Inferior parietal cortex (tissue), 1 donor: Measurements from ENCODE around the gene CMIP.

Experiments used
- DNase-seq: peaks from one replicate; pipeline ENCODE4 v3.0.0-alpha.2; 2016; ENCODE audit errors: extremely low spot score

The CMIP gene

DNA sequence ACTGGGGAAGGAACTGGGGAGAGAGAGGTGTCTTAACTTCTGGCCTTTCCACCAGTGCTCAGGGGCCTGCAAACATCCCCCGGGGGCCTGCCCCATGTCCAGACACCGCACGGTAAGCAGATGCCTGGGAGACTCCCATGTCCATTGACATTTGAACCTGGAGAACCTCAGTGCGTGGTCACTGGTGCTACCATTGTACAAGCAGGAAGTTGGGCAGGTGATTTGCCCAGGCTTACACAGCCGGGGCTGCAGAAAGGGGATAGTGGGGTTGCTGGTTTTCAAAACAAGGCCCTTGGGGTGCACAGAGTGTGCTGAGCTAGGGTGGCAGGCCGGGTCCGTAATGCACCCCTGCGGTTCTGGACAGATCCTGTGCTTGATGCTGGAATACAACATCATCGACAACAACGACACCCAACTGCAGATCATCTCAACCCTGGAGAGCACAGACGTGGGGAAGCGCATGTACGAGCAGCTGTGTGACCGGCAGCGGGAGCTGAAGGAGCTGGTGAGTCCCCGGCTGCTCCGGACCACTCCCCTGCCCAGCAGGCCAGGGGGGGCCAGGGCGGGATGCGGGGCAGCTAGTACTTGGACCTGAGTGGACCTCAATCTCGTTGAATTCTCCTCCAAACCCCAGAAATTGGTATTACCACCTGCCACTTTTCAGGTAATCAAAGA is 256.8 kb downstream of the CMIP start:
- DNase-seq: no peak

DNA sequence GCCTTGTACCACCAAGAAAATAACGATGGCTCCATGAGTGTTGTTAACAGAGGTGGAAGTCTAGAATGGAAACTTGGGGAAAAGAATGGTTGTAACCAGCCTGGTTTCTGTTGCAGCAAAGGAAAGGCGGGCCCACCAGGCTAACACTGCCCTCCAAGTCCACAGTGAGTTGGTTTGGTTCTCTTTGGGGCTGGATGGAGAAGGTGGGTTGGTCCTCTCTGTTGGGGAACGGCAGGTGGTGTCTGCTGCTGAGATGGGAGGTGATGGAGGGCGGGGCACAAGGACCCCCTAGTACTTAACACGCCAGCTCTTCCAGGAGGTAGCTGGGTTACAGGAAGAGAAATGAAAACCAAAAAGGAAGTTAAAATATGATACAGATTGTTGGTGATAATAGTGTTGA is 257.9 kb downstream of the CMIP start:
- no peak for DNase-seq

DNA sequence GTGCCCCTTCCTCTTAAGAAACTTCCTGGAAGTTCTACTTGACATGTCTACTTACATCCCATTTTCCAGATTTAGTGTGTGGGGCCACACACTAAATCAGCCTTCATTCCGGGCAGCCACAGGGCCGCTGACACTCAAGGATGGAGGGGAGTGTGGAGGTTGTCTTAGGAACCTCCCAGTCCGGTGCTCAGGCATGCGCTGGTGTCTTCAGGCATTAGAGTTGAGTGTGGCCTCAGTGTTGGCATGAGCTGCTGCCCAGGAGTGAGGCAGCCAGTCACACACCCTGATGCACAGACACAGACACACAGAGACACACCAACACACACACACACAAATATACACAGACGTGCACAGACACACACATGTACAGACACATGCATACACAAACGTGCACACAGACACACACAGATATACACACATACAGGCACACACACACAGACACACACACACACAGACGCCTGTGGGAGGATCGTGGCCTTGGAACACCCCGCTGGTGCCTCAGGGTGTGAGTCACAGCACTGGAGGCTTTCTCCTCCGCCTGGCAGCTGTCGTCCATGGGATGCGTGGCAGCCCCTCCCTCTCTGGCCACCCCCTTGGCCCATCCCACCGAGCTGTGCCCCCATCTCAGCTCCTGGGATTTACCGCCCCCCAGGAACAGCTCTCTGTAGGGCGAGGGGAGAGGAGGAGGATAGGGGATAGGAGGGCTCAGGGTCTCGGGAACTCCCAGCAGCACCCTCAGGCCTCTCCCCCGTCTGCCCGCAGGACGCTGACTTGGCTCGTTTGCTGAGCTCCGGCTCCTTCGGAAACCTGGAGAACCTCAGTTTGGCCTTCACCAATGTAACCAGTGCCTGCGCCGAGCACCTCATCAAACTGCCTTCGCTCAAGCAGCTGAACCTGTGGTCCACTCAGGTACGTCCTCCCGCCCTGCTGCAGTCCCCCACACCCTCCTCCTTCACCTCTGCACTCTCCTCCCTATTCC is 258.9 kb downstream of the CMIP start:
- no peak for DNase-seq

DNA sequence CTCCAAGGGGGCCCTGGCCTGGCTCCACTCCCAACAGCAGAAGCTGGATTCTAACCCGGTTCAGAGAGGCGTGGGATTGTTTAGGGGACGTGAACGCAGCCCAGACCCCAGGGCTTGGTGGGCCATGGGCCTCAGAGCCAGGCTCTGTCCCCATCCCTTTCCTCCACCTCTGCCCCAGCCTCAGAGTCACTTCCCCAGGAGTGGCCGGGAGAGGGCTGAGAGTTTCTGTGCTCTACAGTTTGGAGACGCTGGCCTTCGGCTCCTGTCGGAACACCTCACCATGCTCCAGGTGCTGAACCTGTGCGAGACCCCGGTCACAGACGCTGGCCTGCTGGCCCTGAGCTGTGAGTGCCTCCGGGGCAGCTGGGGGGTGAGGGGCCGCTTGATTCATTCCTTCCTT is 260.7 kb downstream of the CMIP start:
- DNase-seq: no peak

DNA sequence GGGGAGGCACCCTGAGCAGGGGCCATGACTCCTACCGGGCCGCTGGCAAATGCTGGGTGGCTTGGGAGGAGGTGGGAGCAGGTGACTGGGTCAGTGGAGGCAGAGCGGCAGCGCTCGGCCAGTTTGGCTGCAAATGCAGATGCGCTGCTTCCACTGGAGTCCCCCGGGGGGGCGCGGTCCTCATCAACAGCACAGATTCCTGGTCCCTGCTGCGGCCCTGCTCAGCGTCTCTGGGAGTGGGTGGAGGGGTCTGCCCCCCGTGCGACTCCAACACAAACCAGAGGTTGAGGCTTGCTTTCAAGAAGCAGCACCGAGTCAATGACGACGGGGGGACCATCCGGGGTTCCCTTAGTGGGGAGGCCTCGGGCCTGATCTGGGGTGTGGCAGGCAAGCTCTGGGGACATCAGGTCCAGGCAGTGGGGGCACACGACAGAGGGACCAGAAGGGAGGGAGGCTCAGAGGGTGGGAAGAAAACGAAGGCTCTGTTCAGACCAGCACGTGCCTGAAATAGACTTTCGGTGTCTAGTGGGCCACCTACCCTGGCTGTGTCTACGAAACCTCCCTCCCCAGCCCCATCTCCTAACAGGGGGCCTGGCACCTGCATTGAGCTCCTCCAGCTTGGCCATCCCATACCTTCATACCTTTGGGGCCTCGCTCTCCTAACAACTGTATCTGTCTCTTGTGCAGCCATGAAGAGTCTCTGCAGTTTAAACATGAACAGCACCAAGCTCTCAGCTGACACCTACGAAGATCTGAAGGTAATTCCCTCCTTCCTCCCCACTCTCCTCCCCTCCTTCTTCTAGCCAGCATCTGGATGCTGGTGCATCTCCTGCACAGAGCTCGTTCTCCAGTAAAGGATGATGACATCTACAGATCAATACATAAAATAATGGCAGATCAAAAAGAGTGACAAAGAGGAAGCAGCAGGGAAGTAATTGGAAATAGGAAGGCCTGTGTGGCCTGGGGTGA is 262.0 kb downstream of the CMIP start:
- DNase-seq: no peak

DNA sequence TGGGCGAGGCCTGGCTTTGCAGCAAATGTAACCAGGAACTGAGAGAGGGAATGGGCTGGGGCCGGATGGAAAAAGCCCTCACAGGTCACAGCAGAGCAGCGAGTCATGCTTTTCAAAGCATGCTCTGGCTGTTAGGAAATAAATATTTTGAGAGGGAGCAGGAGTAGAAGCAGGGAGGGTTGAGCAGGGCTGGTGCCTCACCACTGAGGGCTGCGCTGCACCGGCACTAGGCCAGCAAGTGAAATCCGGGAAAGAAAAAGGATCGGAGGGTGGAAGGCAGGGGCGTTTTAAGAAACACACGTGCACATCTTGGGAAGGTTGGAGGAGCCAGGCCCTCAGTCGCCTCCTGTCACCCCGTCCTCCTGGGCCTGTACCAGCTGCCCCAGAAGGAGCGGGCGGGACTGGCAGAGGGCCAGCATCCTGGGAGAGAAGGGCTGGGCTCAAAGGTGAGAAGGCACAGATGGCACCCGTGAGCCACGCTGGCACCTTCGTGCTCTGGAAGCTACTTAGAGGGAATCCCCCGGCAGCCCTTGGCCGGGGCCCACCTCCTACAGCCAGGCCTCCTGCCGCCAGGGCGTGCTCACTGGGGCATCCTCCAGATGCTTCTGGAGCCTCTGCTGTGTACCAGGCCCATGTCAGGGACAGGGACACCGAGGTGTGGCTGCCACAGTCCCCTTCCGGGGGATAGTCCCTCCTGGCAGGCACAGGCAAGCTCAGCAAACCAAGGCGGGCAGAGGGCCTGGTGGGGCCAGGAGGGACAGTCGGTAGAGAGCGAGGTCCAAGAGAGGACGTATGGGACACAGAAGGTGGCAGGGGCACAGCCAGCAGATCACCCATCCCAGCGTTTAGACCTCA is 263.0 kb downstream of the CMIP start:
- DNase-seq: no peak

DNA sequence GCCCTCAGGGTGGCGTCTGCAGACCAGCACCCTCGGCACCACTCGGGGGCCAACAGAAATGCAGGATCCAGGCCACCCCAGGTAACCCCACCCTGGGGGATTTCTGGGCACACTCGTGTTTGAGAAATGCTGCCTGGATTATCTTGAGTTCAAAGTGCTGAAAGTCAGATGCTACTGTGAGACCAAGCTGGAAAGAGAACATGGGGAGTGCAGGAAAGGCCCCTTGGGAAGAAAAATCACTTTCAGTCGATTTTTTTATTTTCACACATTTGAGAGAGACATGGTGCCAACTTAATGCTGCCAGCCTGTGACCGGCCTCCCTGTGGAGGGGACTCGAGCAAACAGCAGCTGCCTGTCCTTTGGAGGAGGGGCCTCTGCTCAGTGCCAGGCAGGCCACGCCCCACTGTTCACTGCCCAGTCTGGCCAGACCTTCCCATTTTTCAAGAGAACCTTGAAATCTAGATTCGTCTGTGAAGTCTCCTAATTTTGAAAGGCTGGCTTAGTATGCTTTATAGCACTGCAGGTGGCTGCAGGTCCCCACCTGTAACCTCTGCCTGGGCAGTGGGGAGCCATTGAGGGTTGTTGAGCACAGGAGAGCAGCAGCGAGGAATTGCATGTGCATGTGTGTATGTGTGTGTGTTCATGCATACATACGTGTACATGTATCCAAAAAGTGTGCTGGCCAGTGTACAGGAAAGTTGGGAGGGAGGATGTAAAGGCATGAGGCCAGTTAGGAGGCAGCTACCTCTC is 263.8 kb downstream of the CMIP start:
- no peak for DNase-seq

DNA sequence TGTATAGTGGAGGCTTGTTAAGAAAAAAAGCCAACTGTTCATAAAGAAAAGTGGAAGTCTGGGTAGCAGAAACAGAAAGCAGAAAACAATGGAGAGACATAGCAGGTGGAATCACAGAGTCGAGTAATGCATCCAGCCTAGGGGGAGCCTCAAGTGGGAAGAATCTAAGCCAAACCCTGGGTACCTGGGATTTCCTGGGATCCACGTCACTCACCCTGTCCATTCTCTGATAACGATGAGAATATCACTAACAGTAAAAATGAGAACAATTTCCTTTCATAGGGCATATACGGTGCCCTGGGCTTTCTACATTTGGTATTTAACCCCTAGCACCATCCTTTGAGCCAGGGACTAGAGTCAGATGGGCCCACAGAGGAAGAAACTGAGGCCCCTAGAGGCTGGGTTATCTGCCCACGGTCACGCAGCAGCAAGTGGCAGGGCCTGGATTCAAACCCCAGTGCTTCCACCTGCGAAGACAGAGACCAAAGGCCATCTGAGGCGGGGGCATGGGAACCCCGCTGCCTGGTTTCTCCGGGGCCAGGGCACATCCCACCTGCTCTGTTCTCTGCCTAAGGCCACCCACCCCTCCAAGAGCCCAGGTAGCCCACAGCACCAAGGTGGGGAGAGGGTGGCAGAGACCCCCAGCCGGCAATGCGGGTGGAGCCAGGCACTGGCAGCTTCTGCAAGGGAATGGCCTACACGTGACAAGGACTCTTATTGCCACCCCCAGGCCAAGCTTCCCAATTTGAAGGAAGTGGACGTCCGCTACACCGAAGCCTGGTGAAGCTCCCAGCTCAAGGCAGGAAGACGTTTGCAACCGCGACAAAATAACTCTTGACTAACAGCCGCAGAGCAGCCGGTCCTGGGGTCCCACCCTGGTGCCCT is 264.6 kb downstream of the CMIP start:
- no peak for DNase-seq

DNA sequence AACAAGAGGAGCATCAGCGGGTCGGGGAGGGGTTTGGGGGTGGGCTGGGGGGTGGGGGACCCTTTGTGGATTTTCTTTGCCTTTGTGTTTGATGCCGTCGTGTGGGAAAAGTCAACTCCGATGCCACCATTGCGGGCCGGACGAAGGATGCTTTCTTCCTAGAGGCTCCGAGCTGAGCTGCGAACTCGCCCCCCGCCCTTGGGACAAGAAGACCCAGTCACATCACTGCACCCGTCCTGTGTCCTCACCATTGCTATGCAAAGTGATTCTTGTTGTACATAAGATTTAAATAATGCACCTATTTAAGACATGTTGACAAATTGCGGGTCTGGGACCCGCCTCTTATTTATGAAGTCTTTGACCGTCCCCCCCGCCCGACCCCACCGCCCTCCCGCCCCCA is 265.4 kb downstream of the CMIP start:
- DNase-seq: no peak

DNA sequence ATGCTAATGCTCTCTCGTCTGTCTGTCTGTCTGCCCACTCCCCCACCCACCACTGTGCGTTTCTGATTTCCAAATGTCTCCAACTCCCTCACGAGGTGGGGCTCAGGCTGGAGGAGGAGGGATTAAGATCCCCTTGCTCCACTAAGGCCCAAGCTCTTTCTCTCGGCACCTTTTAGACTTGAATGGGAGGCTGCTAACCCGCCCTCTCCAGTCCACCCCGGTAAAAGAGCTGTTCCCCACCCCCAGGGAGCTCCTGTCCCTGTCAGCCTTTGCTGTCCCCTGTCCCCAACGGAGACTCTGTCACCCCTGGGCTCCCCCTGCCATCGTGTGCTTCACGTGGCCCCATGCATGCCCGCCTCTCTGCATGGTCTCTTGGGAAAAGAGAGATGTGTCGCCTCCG is 266.0 kb downstream of the CMIP start:
- DNase-seq: no peak

DNA sequence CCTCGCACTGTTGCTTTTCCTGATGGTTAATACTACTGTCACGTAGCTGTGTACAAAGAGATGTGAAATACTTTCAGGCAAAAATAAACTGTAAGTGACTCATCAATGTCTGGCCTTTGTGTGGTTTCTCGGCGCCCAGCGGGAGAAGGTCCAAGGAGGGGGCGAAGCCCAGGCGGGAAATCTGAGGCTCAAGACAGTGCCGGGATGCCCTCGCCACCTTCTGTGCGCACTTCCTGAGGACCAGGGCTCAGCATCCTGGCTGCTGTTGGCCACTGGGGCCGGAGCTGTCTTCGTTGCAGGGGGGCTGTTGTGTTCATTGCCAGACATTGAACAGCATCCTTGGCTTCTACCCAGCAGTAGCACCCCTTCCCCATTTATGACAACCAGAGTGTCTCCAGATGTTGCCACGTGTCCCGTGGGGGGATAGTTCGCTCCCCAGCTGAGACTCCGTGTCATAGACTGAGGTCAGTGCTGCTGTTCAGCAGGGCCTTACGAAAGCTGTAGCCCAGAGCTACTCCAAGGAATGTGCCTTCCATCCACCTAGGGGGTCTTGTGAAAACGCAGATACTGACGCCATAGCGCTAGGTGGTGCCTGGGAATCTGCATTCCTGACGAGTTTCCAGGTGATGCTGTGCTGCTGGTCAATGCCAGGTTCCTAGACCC is 267.2 kb downstream of the CMIP start:
- DNase-seq: no peak

DNA sequence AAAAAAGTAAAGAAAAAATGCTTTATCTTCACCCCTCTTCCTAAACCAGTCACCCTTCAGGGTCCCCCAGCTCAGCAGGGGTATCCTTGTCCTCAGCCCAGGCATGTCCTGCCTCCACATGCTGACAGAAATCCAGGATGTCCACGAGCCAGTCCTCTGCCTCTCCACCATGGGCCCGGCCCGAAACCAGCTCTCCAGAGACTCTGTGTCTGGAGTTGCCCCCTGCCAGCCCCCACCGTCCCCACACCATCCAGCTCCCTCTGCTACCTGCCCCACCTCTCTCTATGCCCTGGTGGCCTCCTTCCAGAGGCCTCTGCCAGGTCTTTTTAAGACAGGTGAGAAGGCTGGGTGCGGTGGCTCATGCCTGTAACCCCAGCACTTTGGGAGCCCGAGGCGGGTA is 268.1 kb downstream of the CMIP start:
- DNase-seq: no peak

DNA sequence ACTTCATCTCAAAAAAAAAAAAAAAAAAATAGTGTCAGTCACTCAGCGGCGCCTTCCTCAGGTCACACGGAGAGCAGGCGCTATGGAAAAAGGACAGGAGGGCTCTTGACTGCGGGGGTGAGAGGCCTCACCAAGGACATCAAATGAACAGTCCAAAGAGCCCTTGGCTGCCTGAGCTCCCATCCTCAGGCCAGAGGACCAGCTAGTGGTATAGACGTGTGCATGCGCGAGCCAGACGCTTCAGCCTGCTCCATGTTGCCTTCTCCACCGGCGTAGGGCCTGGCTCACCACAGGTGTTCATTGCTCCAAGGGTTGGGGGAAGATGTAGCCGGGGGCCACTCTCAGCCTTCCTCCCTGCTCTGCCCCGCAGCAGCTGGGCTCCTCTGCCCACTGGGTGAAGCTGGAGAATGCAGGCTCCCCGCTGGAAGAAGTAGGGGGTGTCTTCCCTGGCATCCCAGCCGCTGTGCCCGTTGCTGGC is 268.7 kb downstream of the CMIP start:
- no peak for DNase-seq

DNA sequence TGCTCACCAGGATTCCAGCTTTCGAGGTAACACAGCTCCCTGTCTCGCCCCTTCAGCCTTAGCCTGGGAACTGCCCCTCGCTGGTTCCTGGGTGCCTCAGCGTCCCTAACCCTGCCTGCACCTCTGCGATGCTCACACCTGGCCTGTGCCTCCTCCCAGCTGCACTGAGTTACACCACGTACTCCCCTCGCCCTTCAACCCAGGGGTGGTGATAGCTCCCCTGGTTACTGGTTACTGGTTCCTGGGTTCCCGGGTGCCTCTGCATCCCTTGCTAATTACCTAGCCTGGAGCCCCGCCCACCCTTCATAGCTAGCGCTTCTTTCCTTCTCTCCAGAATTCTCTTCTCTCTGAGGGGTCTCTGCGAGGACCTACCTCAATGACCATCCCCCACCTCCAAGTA is 269.2 kb downstream of the CMIP start:
- DNase-seq: no peak

DNA sequence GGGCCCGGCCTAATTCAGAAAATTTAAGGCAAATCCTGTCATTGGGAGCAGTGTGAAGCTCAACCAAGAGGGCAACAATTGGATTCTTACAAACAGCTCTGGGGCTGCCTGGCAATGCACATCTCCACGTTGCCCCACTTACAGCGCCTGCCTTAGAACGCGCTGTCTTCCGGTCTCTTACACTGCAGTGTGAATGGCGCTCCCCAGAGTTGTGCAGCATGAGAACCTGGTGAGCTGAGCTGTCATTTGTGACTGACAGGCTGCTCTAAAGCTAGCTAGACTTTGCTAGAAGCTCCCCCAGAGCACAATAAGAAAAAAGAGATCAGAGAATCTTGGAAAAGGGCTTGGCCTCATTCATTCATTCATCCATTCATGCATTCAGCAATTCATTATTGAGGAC is 270.0 kb downstream of the CMIP start:
- DNase-seq: no peak

DNA sequence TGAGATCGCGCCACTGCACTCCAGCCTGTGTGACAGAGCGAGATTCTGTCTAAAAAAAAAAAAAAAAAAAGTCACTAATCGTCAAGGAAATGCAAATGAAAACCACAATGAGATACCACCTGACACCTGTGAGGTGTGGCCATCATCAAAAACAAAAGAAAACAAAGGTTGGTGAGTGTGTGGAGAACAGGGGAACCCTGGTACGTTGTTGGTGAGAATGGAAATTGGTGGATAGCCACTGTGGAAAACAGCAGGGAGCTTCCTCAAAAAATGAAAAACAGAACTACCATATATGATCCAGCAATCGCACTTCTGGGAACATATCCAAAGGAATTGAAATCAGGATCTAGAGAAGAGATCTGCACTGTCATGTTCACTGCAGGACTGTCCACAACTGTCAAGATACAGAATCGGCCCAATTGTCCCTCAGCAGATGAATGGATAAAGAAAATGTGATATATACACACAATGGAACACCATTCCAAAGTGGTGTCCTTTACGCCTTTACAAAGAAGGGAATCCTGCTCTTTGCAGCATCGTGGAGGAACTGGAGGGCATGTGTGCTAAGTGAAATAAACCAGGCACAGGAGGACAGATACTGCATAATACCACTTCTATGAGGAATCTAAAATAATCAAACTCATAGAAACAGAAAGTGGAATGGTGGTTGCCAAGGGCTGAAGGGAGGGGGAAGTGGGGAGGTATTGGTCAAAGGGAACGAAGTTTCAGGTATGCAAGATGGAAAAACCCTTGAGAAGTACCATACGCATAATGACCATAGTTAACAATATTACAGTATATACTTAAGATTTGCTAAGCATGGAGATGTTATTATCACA is 271.0 kb downstream of the CMIP start:
- DNase-seq: no peak

DNA sequence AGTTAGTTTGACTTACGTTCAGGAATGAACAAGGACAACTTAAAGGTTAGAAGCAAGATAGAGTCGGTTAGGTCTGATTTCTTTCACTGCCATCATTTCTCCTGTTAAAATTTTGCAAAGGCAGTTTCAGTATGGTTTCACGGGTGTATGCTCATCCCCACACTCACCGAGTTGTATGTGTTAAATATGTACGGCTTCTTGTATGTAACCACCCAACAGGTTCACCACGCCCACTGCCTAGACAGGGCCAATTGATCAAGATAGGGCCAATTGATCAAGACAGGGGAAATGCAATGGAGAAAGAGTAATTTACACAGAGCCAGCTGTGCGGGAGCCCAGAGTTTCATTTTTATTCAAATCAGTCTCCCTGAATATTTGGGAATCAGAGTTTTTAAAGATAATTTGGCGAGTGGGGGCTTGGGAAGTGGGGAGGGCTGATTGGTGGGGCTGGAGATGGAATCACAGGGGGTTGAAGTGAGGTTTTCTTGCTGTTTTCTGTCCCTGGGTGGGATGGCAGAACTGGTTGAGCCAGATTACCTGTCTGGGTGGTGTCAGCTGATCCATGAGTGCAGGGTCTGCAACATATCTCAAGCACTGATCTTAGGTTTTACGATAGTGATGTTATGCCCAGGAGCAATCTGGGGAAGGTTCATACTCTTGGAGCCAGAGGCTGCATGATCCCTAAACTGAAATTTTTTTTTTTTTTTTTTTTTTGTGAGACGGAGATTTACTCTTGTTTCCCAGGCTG is 272.0 kb downstream of the CMIP start:
- DNase-seq: no peak
